NOMO-1 treated with DMSO at 0.1 percent for 48 hours (cell line): Measurements from ENCODE around the gene SYK.
A peak's percentile ranks its signal among the peaks of the same experiment; 100 is the strongest.
"Not testable (repeated sequence)": the region's sequence is repeated elsewhere in the genome, so short reads cannot be mapped to it uniquely, and the experiment has no call there.

Source experiments
- DNase-seq: peaks from one replicate; lab custom pipeline; 2025; ENCODE audit not compliant: unreplicated experiment; lab: John Stamatoyannopoulos, UW

SYK gene

DNA sequence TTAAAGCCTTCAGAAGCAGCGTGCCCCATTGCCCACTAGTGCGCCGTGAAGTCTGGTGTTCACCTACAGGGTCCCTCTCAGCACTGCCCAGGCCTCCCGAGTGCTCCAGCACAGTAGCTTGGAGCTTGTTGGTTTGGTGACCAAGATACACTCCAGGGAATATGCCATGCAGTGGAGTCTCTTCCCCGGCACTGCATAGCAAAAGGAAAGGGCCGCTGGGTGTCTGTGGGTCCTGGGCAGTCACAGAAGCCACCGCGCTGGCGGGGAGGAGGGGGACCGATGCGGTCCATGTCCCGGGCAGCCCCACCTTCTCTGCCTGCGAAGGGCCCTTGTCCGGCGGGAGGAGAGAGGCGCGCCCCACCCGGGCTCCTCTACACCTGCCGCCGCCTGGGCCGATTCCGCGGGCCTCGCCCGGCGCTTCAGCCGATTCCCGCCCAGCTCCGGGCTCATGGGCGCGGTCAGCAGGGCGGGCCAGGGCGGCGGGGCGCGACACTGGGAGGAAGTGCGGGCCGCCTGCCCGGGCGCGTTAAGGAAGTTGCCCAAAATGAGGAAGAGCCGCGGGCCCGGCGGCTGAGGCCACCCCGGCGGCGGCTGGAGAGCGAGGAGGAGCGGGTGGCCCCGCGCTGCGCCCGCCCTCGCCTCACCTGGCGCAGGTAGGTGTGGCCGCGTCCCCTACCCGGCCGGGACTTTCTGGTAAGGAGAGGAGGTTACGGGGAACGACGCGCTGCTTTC, at the start of gene SYK:
Gene SYK (plus strand): TSS at position 579 of the 732 bp plus-strand sequence. CDS start 42,080 bp downstream, outside the sequence.
- peak; percentile 81 for DNase-seq

DNA sequence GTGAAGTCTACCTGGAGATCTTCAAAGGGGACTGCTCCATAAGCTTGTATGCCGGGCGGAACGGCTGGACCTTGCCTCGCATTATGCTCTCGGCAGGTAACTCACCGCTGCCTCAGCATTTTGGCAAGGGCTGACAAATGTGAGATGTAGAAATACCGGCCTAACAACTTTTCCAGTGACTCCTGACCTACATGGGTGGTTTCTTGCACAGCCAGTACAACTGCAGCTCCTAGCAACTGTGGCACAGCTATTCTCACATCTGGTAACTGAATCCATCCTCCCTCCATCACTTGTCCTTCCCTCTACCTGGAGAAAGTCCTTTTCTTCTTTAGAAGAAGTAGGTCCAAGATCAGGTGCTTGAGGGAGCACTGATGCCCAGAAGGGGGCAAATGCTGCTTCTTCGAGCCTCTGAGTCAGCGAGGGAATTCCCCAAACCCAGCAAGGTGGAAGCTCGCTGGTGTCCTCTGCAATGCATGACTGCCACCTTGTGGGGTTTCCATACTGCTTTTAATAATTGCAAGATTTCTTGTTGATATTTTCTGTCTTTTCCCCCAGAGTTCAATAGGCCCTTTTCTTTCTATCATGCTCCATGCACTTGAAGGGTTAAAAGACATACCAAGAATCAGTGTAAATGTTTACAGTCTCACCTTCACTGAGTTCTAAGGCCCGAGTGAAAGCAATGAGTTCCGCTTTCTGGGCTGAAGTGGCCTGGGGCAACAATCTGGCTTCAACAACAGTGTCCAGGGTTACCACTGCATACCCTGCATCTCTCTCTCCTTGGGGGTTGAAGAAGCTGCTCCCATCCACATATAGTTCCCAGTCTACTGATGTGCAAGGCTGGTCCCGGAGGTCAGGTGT, 45.9 kb upstream of the SYK start:
- peak; percentile 28 for DNase-seq

DNA sequence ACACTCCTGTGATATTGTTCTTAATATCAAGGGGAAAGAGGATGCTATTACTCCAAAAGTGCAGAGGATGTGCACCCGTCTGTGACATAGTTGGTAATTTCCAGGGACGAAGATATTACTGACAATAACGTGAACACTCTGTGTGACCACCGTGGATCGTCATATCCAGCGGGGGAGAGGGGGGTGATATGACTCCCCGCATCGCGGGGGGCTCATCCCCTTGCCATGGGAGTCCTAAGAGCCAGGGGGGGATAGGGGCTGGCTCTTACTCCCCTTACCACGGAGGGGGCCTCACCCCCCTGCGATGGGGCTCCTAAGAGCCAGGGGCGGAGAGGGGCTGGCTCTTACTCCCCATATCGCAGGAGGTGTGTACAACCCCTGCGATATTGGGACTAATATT, 41.0 kb upstream of the SYK start:
- DNase-seq: not testable (repeated sequence)

DNA sequence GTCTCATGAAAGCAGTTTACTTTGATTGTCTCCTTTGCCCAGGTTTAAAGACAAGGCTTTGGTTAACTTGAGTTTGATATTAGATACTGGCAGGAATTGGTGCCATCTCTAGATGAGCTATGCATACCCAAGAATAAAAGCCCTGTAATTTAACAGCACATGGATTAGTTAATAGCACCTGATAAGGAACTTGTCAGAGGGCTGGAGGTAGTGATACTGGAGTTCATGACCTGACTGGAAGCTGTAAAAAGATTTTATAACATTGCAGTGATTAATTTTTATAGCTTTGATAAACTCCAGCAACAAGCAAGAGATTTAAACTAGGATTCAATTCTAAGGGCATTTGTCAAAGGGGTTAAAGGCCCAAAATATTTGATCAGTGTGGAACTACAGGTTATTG, 34.9 kb upstream of the SYK start:
- DNase-seq: no peak

DNA sequence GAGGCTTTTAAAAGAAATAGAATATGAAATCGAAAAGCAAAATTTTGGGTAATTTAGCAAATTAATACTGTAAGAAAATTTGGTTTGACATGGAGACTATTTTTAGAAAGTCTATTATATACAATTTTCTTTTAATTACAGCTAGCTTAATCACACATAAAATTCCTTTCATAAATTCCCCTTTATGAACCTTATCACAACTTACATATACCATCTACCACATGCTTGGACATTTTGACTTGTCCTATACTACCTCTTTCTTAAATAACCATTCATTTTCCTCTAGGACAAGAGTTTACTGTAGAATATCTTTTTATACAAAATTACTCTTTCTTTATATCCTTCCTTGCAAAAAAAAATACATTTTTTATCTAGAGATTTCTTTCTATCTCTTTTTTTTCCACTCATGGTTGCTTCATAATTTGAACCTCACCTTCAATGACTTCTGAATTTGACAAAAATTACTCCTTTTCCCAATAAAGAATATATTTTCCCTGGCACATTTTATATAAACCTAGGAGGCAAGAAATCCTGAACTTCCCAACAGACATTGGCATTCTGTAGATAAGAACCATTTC, 34.0 kb upstream of the SYK start:
- DNase-seq: no peak

DNA sequence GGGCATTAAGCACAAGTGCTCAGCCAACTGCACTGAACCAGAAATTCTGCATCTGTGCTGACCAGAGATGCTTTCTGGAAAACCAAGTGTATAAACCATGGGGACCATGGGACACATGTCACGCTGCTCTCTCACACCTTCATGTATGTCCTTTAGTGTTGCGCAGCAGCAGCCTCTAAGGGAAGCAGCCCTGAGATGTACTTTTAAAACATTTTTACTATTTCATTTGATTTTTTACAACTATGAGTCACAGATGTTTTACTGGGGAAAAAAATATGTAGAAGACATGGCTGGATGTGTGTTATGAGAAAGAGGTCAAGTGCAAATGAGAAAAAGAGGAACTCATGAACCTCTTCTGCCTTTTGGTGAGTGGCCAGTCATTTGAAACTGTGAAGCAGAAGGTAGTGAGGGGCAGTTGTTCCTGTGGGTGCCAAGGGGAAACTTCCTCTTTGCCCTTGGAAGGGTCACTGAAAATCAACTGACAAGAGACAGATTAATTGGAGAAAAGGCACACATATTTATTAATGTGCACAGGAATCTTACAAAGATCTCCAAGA, 31.4 kb upstream of the SYK start:
- peak; percentile 69 for DNase-seq

DNA sequence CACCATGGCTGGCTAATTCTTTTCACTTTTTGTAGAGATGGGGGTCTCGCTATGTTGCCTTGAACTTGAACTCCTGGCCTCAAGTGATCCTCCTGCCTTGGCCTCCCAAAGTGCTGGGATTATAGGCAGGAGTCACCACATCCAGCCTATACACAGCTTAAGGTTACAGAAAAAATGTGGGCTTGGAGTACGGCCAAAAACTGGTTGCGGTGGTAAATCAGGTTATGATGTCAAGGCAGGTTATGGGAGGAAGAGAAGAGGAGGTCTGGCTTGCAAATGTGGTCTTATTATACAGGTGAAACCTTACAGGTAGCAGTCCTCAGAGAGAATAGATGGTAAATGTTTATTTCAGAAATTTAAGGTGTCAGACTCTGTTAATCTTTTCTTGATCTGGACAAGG, 30.7 kb upstream of the SYK start:
- DNase-seq: no peak

DNA sequence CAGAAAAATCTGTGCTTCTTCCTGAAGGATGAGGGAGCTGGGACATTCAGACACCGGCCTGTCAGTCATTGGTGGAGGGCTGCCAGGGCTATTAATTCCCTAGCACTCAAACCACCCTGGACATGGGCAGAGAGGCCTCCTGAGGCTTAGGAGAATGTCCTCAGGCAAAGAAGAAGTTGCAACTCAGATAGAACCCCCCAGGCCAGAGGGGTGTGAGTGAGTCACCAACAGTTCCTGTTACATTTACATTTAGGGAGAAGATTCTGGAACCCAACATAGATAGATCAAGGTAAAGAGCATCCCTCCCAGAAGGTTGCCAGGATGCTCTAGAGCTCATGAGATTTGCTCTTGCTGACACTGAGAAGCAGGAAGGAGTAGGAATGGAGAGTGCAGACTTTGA, 29.2 kb upstream of the SYK start:
- no peak for DNase-seq

DNA sequence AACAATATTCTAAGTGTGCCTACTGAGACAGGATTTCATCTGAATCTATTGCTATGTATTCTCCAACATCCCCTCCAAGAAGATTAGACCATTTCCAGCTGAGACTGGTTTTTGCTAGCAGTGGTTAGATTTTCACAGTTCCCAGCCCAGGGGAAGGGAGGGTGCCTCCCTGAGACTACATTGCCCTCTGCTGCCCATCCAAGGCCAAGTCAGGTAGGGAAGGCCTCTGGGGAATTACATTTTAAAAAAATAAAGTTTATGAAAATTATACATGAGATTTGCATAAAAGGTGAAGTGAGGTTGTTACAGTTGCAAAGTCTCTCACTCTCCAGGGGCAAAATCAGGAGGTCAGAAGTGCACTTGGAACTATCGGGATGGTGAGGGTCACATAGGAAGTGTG, 28.0 kb upstream of the SYK start:
- DNase-seq: peak; percentile 20

DNA sequence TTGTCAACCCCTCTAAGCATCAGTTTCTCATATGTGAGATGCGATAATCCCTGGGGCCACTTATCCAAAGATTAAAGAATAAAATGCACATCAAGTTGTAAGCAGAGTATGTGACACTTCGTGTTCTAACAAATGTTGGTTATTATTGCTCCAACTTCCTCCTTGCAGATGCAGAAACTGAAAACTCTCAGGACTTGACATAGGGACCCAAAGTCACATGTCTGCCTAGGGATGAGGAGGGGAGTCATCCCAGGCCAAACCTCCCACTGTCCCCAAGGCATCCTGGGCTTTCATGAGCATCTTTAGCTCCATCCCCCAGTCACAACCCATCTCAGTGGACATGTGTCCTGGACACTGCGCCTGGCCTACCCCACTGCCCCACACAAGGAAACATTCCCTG, 27.5 kb upstream of the SYK start:
- no peak for DNase-seq

DNA sequence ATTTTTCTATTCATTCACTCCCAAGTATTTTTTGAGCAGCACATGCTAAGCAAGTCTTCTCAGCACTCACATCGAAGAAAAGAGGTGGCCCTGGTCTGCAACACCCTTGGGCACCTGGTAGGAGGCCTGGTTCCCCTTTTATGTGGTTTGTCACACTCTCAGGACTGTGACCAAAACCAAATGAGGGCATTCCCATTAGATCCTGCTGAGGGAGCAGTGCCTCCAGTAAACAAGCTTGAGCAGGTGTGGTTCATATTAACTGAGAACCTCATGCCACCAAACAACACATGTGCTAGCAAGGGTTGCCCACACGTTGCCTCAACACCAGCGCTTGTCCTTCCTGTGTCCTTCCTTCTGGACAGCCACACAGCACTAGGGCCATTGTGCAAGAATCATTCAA, 26.9 kb upstream of the SYK start:
- peak; percentile 34 for DNase-seq

DNA sequence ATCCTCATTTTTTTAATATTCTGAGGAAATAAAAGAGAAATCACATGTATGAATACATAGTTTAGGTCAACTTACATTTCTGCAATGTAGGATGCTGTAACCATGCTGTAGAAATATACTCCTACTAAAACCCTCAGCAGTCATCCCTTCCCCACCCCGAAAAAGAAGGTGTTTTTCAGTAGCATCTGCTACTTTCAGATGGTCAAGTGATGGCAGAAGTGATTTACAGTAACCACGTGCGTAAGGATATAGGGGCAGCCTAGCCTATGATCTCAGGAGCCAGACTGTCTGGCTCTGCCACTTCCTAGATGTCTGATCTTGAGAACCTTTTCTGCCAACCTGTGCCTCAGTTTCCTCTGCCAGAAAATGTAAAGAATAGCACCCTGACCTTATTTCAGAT, 26.0 kb upstream of the SYK start:
- DNase-seq: no peak

DNA sequence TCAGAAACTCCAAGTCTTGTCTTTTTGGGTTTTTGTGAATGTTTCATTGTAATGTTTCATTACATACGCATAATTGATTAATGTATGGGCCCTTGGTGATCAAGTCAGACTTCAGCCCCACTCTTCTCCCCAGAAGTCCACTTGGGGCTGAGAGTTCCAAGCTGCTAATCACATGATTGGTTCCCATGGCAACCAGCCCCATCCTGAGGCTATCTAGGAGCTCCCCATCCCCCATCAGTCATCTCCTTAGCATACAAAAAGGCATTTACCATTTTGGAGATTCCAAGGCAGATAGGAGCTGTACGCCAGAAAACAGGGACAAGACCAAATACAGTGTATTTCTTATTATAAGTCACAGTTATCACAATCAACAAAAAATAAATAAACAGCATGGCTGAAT, 22.9 kb upstream of the SYK start:
- DNase-seq: no peak

DNA sequence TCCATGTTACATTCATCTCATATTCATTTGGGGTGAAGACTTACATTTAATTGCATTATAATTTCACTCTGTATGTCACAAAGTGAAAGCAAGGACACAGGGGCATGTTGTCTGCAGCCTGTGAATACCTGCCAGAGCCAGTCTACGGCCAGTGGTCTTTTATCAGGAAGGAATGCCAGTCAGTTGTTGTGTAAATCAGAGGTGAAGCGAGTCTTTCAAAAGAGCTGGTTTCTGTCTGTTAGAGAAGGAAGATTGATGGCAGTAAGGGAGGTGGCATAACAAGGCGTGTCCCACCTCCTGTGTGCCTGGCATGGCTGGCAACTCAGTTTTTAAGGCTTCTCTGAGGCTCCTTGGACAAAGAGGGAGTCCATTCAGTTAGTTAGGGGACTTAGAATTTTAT, 18.1 kb upstream of the SYK start:
- no peak for DNase-seq

DNA sequence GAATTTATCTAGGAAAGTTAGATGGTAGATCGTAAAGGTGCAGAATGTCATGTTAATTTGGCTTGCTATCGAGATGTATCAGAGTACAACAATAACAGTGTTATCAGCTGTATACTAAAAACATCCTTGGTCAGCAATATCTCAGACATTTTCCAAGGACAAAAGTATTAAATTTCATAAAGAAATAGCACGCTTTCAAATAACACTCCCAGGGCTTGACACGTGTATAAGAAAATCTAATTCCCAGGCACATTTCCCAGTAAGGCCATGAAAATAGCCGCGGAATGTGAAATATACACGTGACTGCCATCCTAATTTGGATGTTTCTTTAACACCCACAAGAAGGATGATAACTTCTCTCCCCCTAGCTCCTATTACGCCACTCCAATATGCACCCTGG, 17.7 kb upstream of the SYK start:
- DNase-seq: no peak

DNA sequence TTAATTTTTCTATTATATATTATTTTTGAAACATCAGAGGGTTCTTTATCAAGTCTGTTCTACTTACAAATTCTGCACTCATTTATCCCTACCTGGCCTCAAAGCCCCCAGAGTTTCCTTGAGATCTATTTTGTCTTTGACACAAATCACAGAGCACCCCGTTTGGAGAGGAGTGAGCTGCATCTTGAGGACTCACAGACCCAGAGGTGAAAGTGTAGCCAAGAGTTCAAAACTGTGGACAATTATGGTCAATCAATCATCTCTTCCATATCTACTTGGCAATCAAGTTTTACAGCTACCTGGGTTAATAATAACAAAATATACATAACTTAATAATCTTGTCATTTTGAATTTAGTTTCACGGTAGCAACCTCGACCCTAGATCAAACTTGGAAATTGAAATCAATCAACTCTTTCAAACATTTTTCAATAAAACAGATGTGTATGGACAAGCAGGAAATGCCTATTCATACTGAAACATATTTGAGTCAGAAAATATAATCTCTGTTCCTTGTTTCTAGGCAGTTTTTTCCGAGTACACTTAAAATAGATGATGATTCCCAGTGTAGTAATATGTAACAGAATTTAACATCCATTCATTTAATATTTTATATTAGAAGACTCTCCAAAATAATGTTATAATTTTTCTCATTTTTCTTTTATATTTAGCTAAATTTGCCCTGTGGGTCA, 13.7 kb upstream of the SYK start:
- no peak for DNase-seq

DNA sequence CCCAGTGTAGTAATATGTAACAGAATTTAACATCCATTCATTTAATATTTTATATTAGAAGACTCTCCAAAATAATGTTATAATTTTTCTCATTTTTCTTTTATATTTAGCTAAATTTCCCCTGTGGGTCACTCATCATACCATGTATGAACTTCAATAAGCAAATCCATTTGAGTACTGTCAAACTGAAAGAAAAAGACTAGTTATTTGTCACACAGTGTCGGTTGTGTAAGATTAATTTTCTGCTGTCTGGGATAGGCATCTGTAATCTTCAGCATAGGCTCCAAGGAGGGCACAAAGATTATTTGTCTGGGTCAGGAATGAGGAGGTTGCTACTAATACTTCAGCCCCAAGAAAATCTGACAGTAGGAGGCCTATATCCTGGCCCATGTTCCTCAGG, 13.1 kb upstream of the SYK start:
- not testable (repeated sequence) for DNase-seq

DNA sequence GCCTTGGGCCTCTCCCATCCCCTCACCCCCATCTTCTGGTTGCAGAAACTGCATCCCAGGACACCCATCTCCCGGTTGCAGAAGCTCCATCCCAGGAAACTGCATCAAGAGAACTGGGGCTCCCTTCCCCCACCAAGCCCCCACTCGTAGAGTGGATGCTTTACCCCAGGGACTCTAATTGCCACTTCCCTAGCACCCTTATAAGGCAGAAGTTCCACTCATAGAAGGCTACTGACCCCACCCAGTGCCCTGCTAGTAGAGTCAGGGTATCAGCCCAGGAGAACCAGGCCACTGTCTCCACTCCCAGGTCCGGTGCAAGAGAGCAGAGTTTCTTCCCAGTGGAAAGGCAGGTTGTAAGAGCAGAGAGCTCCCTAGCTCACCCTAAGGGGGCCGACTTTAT, 12.2 kb upstream of the SYK start:
- DNase-seq: no peak

DNA sequence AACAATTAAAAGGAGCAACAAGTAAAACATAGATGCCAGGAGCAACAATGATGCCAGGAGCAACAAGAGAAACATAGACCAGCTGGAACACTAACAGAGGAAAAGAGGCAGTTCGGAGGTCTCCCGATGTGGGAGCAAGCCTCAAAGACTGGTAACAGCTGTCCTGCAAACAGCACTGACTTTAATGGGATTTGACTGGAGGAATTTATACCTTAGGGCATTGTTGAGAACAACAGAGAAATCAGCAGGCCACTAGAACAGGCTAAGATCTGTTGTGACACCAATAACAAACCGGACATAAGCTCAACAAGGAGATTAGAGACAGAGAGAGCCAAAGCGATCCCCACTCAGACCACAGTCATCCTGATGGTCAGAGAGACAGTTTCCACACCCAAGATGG, 11.8 kb upstream of the SYK start:
- DNase-seq: no peak

DNA sequence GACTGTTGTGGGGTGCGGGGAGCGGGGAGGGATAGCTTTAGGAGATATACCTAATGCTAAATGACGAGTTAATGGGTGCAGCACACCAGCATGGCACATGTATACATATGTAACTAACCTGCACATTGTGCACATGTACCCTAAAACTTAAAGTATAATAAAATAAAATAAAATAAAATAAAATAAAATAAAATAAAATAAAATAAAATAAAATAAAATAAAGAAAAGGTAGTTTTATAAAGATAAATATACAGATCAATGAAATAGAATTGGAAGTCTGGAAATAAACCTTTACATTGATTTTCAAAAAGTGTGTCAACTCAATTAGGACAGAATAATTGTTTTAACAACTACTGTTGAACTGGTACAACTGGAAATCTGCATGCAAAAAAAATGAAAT, 8.6 kb upstream of the SYK start:
- not testable (repeated sequence) for DNase-seq

DNA sequence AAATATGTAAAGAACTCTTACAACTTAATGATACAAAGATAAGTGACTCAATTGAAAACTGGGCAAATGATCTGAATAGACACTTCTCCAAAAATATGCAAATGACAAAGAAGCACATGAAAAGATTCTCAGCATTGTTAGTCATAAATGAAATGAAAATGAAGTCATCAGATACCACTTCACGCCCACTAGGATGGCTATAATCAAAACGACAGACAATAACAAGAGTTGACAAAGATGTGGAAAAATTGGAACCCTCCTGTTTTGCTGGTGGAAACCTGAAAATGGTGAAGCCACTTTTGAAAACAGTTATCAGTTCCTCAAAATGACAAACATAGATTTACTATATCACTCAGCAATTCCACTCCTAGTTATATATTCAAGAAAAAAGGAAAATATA, 7.9 kb upstream of the SYK start:
- no peak for DNase-seq
